Thoracic aorta (tissue), 2 donors: ENCODE data around the gene KLF4. TPM values are rescaled to one million over a fixed set of nuclear protein-coding genes. Genes with fewer than 3 reads are reported as not detected.

Experiments used
- ATAC-seq: fragments of 150-250 bp; one replicate; pipeline ENCODE4 v1.8.0; 2017; ENCODE audit warnings: low read depth; ENCODE audit not compliant: insufficient number of reproducible peaks, low FRiP score
- DNase-seq: peaks from one replicate; pipeline ENCODE4 v3.0.0-alpha.2; 2020; ENCODE audit warnings: low spot score
- H3K27ac ChIP-seq, 2 donors: fragments of 200-600 bp; sonication (generic); 1 replicate in 1 of 2; 2 replicates in 1 of 2; pipeline ENCODE4 v1.5.1; 2016; ENCODE audit warnings: mild to moderate bottlenecking in 2 of 2, moderate library complexity in 2 of 2
- H3K27me3 ChIP-seq: fragments of 200-600 bp; sonication (generic); replicated peaks from 2 replicates; pipeline ENCODE4 v1.6.0; 2016; ENCODE audit warnings: mild to moderate bottlenecking; ENCODE audit not compliant: insufficient read depth
- H3K36me3 ChIP-seq: fragments of 200-600 bp; sonication (generic); one replicate; pipeline ENCODE4 v1.5.1; 2016
- H3K4me1 ChIP-seq, 2 donors: fragments of 200-600 bp; sonication (generic); 1 replicate in 1 of 2; 2 replicates in 1 of 2; pipeline versions ENCODE4 v1.5.1 to v1.6.0; 2016; ENCODE audit warnings: low read depth in 2 of 2, mild to moderate bottlenecking in 1 of 2; ENCODE audit not compliant: control insufficient read depth in 1 of 2
- H3K4me3 ChIP-seq: fragments of 200-600 bp; sonication (generic); 2 replicates; pipeline ENCODE4 v1.5.1; 2016; ENCODE audit warnings: mild to moderate bottlenecking
- H3K9me3 ChIP-seq: fragments of 200-600 bp; sonication (generic); 2 replicates; pipeline ENCODE4 v1.5.1; 2016
- CTCF ChIP-seq: fragments of 200-600 bp; sonication (generic); IDR thresholded peaks from one replicate; pipeline ENCODE4 v1.5.1; 2019; ENCODE audit warnings: antibody characterized with exemption
- total RNA-seq, 2 donors: library from RNA; depleted of rRNA; stranded (reverse); fragments of >200 nt; gene quantifications; one replicate each; pipeline versions ENCODE4 v1.1.0 to v1.2.3, GENCODE V29; 2016

The KLF4 gene
- total RNA-seq, 2 donors from 2014 or later: 70.6 to 213 TPM

GRCh38 chr9:107455425-107456135, 34.0 kb downstream of the KLF4 start:
- Histone ChIP-seq H3K36me3 (no peaks in the 10 kb centered on the region), H3K27me3 (no peaks in the 10 kb centered on the region), H3K4me1 (no peaks in the 10 kb centered on the region), H3K9me3 (no peaks in the 10 kb centered on the region), H3K4me3 (no peak overlapping the region), H3K27ac (no peak overlapping the region)
- TF ChIP-seq CTCF: no peak
- no peak for ATAC-seq
- DNase-seq: no peak

- DNase-seq (no peak), ATAC-seq (no peak)
- Histone ChIP-seq H3K9me3 (no peaks in the 10 kb centered on the region), H3K4me1 (no peaks in the 10 kb centered on the region), H3K4me3 (no peak overlapping the region), H3K36me3 (no peaks in the 10 kb centered on the region), H3K27ac (no peak overlapping the region), H3K27me3 (no peaks in the 10 kb centered on the region)
- no peak for TF ChIP-seq CTCF
These were observed 36.1 kb downstream of the KLF4 start for GRCh38 chr9:107453479-107453878.

- no peaks in the 10 kb centered on the region for H3K36me3 ChIP-seq
These were observed 41.7 kb downstream of the KLF4 start for GRCh38 chr9:107447834-107448233.

GRCh38 chr9:107447081-107447480, 42.5 kb downstream of the KLF4 start:
- no peaks in the 10 kb centered on the region for H3K27me3 ChIP-seq
- H3K4me3 ChIP-seq: no peak overlapping the region
- DNase-seq: no peak
- no peaks in the 10 kb centered on the region for H3K4me1 ChIP-seq
- no peak overlapping the region for H3K27ac ChIP-seq
- no peaks in the 10 kb centered on the region for H3K36me3 ChIP-seq
- no peak for ATAC-seq
- no peak for TF ChIP-seq CTCF
- no peaks in the 10 kb centered on the region for H3K9me3 ChIP-seq

More at GRCh38 chr9:107447834-107448233, 41.7 kb downstream of the KLF4 start:
- Histone ChIP-seq H3K4me1 (no peaks in the 10 kb centered on the region), H3K4me3 (no peak overlapping the region), H3K27me3 (no peaks in the 10 kb centered on the region), H3K27ac (no peak overlapping the region), H3K9me3 (no peaks in the 10 kb centered on the region)
- TF ChIP-seq CTCF: no peak
- DNase-seq: no peak
- no peak for ATAC-seq

GRCh38 chr9:107446491-107446890, 43.1 kb downstream of the KLF4 start:
- H3K27me3 ChIP-seq: no peaks in the 10 kb centered on the region
- ATAC-seq: no peak
- H3K9me3 ChIP-seq: no peaks in the 10 kb centered on the region

More at GRCh38 chr9:107446491-107446890, 43.1 kb downstream of the KLF4 start:
- Histone ChIP-seq H3K4me3 (no peak overlapping the region), H3K4me1 (no peaks in the 10 kb centered on the region), H3K27ac (no peak overlapping the region), H3K36me3 (no peaks in the 10 kb centered on the region)
- DNase-seq: no peak
- TF ChIP-seq CTCF: no peak
